Measurements from ENCODE around the gene RAPGEF6.

RAPGEF6 gene

DNA sequence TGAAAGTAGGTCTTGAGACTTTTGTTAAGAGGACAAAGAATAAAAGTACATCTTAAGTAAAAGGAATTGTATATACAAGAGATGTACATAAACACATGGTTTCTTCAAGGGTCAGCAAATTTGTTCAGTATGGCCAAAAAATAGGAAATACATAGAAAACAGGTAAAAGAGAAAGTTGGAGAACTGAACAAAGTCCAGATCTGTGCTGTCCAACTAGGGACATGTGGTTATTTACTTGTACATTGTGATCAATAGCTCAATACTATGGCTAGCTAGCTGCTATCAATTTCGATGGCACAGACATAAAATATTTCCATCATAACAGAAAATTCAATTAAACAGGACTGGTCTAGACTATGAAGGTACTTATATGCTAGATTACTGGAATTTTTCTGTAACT, 92.3 kb downstream of the RAPGEF6 start:
- DNase-seq, result no peak

DNA sequence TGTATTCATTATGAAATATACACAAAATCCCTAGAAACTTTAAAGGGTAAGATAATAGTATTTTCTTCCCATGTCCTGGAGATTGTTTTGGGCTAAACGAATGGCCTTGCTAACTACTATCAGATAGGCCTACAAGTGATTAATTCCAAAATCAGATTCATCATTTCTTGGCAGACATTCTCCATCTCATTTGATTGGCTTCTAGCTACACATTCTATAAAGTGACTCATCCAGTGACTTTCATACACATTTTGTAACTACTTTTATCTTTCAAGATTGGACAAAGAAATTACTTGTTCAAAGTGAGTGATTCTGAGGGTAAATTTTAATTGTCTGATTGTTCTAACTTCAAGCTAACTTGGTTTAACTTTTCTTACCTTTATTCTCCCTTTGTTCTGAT, 93.3 kb downstream of the RAPGEF6 start:
- no peak for DNase-seq

DNA sequence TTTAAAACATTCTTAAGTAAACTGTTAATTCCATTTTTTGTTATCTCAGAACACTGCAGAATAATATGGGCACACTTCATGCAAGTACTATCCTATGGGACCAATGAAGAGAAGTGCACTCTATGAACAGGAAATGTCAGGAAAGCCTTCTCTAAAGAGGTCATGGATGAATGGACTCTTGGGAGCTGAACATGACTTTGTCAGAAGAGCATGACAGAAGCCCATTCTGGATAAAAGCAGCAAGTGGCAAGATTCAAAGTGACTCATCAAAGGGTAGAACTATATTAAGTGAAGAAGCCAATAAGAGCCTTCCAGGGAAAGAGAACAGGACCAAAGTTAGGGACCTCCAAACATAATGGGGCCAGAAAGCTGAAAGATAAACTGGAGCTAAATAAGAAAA, 94.0 kb downstream of the RAPGEF6 start:
- no peak for DNase-seq

DNA sequence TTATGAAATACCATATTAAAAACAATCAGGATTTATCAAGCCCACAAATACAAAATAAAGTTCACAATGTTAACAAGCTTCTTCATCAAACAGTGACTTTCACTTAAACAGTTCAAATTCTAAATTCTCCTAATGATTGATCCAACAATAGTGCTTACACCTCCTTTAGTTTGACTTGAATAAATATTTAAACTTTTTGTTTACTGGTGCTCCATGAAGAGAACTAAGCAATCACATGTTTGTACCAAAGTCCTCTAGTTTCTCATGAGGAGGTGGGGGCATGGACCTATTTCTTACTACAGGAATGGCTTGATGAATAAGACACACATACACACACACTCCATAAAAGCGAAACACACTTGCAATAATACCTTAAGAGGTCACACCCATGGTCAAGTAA, 95.8 kb downstream of the RAPGEF6 start:
- DNase-seq, result no peak

DNA sequence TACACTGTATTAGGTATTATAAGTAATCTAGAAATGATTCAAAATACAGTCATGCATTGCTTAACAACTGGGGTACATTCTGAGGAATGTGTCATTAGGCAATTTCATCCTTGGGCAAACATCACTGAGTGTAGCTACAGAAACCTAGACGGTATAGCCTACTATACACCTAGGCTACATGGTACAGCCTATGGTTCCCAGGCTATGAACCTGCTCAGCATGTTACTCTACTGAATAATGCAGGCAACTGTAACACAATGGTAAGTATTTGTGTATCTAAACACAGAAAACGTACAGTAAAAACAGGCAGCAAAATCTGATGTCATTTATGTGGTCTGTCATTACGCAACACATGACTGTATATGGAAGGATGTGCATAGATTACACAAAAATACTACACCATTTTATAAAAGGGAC, 96.8 kb downstream of the RAPGEF6 start:
- DNase-seq, result no peak

DNA sequence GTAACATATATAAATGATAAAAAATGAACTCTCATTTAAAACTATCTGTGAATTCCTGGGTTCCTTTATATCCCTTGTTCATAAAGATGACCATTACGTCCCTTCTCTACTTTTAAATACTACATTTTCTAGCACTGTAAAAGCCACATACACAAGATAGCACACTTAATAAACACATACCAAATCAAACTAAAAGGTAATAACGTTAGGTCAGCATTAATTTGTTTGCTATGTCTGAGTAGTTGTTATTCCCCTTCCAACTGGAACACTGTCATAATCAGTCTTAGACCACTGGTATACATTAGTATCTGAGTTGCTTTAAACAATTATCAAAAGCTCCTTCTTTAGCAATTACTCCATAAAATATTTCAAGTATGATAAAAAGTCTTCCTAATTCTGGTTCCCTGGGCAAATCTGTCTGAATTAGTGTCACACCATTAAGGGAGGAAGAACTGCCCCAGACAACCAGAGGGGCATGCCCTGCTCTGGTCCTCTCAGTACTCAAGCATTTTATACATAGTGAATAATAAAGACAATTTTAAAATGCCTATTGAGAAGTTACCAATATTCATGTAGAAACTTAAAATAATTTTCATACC, 98.1 kb downstream of the RAPGEF6 start:
- no peak for DNase-seq

DNA sequence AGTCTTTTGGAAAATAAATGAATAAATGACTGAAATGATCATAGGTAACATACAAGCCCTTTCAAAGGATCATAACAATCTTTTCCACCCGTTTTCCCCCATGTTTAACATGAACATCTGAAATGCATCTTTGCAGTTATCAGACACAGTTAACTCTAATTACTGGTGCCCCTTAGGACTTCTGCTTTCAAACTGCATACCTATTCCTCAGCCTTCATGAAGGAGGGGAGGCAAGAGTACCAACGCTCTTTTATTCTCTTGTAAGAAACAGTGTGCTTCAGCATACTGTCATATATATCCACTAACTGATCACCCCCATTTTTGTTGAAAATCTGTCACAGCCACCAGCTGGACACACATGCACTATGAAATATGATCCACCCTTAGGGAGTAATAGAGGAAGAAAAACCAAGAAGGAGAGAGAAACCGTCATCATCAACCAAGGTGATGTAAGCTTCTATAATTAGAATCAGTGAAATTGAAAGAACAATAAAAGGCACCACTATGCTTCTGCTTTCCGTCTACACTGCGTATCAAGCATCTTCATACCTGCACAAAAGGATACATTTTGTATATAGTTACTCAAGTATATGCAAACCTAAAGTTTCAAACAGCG, 98.7 kb downstream of the RAPGEF6 start:
- DNase-seq, result no peak

DNA sequence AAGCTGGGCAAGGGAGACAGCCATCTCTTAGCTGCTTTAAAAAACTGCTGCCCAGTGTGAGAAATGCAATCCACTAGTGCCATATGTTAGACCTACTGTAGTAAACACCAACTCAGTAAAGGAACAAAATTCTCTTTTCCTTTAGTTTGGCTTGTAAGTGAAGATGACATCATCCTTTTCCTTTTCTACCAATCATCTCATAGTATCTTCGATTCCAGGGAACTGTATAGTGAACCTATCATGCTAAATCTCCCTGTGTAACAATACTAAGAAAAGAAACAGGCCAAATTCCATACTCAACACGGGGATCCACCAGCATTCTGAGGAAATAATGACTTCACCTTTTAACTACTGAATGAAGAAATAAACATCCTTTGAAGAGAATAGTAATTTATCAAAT, 100.1 kb downstream of the RAPGEF6 start:
- no peak for DNase-seq

DNA sequence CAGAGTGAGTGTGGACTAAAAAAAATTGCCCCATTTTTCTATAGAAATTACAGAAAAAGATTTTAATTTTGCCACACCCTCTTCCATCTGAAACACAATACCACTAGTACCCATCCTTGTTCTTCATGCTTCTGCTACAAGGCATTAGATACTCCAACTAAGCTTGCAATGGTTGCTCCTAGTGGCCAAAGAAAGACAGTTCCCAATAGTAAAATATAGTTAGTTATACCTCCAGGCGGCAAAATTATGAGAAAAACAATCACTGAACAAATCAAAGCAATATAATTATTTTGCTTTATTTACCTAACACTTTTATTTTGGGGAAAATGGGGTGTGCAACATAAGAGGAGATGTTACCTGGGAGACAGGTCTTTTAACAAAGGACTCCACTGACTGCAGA, 101.2 kb downstream of the RAPGEF6 start:
- no peak for DNase-seq

DNA sequence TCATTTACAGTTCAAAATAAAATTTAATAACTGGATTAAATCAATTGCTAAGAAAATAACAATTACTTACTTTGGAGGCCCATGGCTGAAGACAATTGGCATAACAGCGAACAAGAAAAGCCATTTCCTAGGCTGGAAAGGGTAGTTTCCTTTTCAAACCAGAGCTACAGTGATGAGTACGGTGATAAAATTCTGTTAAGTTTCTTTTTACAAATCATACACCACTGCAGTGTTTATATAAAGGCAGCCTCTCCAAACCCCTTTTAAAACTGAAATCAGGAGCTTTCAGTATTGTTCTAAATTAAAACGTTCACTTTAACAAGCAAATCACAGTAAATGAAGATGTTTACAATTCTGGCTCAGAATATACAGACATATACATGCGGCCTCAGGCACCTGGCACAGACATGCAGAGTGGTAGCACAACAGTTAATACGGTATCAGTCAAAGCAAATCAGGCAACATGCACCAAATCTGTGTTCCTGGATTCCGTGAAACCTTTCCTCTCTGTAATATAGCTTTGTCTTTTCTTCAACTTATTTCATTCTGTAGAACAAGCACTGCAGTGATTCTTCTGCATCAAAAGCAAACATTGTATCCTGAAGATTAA, 102.9 kb downstream of the RAPGEF6 start:
- DNase-seq, result peak in 1 of 56 donors; percentile 6

DNA sequence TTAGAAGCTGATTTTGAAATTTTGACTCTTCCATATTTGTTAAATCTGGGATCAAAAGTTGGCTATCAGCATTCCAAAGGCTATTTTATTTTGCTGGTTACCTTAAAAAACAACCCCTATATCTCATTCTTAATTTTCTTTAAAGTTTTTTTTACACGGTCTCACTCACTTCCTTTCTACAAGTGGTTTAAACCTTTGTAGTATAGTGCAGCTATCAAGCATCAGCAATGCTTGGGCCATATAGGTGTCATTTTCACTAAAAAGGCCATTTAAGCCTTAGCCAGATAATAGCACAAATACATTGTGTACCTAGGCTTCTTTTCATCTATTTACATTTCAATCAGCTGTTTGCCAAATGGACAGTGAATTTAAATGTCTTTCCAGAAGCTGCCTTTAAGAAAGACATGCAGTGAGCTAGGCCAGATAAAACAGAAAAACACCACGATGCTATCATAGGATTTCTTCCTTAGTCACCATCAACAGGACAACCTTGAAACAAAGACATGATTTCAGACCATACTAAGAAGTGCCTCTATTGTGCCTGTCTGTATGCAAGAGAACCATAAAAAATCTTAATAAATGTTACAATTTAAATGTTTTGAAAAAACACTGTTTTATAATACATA, 104.2 kb downstream of the RAPGEF6 start:
- DNase-seq, result no peak

DNA sequence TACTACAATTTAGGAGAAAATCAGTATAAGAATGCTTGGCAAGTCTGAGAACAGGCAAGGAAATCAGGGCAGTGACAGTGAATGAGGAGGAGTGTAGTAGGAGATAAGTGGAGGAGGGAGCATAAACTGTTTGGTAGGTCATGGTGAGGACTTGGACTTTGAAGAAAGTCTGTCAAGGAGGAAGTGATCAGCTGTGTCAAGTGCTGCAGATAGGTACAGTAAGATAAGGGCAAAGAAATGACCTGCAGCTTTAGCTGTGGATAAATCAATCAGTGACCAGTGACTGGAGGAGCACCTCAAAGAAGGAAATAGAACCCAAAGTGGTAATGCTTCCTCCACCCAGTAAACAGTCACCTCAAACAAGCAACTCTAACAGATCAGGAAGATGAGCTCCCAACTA, 106.3 kb downstream of the RAPGEF6 start:
- DNase-seq, result no peak

DNA sequence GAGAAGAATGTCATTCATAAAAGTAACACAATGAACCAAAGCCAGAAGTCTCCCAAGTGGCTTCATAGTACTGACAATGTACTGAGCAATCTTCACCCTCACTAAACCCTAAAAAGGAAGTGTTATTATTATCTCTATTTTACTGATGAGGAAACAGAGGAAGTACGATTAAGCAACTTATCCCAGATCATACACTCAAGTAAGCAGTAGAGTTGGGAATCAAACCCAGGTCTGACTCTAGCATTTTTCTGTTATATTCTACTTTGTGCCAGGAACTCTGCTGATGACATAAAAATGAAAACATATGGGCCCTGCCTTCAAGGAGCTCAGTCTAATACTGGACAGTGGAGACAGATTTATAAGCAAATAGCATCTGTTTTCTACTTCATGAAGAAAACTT, 109.2 kb downstream of the RAPGEF6 start:
- DNase-seq, result no peak

DNA sequence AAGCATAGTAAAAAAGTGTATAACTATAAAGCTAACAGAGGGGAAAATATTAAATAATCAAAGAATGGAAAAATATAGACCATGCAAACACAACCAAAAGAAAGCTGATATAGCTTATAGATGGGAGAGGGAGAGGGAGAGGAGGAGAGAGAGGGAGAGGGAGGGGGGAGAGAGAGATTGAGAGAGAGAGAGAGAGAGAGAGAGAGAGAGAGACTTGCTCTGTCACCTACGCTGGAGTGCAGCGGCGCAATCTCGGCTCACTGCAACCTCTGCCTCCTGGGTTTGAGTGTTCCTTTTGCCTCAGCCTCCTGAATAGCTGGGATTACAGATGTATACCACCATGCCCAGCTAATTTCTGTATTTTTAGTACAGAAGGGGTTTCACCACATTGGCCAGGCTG, 110.6 kb downstream of the RAPGEF6 start:
- DNase-seq, result no peak

DNA sequence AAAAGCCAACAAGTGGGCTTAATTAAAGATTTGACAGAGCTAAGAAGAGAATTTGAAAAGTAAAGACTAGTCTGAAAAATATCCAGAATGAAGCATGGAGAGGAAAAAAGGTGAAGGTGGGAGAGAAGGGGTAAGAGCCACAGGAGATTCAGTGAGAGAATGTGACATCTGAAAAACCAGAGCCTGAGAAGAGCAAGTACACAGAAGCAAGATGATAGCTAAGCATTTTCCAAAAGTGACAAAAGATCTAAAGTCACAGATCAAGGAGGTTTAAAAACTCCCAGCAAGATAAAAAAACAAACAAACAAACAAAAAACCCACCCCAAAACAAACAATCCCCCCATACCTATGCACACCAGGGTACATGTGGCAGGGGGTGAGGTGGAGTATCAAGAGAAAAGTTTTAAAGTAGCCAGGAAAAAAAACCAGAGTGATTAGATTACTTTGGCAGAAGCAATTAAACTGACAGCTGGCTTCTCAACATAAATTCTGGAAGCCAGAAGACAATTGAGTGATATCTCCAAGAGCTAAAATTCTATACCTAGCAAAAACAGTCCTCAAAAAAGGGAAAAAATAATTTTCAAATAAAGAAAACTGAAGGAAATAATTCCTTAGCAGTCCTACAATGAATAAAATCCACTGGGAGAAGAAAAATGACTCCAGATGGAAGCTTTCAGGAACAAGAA, 111.4 kb downstream of the RAPGEF6 start:
- no peak for DNase-seq

DNA sequence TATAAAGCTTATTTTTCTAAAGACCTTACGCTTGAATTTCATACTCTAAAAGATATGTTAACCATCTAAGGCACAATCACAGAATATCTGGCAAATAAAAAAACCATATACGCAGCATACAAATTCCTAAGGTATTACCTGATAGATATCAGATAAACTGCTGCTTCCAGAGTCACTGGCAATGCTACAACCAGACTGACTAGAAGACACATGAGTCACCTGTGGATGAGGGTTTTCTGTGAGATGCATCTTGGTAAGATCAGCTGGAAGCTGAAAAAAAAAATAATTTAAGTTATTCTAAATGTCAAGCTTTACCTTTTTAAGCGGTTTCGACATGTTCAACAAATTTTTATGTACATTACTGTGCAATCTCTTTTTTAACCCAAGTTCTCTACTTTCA, 113.8 kb downstream of the RAPGEF6 start:
- no peak for DNase-seq

DNA sequence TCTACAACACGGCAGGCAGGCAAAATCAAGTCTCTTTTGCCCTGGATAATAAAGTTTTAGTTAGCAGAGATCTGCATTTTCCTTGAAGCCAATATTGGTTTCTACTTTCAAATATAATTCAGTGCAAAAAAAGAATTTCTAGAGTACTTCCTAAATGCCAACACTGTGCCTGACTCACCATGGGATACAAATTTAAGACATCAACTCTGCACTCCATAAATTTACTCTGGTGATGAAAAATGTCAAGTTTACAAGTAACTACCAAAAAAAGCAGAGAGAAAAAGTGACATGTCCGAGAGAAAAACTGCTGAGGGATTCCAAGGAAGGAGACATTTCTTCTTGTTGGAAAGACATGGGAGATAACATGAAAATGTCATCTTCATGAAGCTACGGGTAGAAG, 119.7 kb downstream of the RAPGEF6 start:
- no peak for DNase-seq

DNA sequence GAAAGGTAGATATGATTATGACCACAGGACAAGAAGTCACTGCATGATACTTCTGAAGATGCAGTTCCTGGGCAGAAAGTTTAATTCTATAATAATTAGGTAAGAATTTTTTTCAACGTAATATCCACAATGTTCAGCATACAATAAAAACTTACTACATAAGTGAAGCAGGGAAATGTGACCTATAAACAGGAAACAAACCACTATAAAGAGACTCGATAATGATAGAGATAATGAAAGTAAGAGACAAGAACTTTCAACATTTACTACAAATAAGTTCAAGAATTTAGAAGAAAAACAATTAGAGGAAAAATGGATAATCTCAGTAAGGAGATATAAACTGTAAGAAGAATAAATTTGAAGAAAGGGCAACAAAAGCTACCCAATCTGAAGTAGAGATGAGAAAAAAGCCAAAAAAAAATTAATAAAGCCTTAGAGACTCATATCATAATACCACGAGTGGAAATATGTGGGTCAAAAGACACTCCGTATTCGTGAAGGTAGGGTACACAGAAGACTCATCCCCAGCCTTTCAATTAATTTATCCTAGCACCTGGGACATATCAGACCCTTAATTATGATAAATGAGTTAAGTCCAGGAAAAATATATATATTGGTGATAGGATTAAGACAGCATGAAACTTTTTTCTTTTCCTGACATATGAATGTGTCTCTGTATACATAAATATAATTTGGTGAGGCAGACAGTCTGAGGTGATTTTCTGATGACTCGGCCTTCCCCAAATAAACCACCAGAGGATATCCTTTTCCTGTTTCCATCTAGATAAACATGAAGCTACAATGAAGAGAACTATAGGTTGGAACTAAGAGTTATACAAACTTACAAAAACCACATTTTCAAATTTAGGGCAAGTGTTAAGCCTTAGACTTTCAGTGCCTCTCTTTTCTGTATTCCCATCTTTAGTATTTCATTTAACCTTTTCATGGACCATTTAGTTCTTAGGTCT, 120.4 kb downstream of the RAPGEF6 start:
- no peak for DNase-seq

DNA sequence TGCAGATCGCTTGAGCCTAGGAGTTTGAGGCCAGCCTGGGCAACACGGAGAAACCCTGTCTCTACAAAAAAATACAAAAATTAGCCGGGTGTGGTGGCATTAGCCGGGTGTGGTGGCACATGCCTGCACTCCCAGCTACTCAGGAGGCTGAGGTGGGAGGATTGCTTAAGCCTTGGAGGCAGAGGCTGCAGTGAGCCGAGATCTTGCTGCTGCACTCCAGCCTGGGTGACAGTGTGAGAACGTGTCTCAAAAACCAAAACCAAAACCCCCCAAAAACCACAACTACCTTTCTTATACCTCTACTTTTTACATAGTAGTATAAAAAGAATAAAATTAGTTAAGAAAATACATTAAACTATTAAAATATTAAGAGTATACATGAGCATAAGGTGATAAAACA, 121.2 kb downstream of the RAPGEF6 start:
- no peak for DNase-seq

DNA sequence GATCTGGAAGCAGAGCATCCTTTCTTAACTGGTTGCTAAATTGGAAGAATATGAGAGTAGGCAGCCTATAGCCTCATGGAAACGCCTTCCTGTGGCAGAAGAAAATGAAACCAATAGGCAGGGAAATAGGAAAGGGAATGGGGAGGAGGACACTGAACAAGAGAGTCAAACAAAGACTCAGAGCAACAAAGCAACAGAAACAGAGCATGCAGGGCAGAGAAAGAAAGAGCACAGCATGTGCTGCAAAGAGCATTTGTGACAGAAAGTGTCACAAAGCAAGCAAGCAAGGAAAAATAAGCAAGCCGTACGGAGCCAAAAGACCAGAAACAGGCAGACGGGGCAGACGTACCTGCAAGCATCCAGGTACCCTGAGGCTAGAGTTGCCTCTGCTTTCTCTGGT, 123.1 kb downstream of the RAPGEF6 start:
- DNase-seq, result no peak

DNA sequence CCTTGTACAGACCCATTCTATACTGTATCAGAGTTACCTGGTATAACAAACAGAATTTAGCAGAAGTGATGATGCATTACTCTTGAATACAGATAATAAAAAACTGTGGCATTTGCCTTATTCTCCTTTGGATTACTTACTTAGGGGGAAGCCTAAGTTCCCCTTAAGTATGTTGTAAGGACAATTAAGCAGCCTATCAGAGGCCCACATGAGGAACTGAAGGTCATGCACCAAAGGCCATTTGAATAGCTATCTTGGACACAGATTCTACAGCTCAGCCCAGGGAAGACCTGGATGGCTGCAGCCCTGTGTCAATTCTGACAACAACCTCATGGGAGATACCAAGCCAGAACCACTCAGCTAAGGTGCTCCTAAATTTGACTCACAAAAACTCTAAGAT, 125.2 kb downstream of the RAPGEF6 start:
- DNase-seq, result no peak
